ENCODE measurements around the gene OPA3.

The OPA3 gene

GRCh38 chr19:45554481-45554880 is 30.1 kb downstream of the OPA3 start:
- Histone ChIP-seq H3K27me3 (replicated peaks) (no peaks in the 10 kb centered on the region), H3K27ac (no peak overlapping the region), H3K4me3 (ENCODE audit: low read depth, low read length) (no peak overlapping the region), H3K36me3 (replicated peaks) (peaks cover 2% of the 10 kb centered on the region)
- in situ Hi-C loops (cut with HindIII; ENCODE audit: low pct_ligation_motif_present, low sequenced_read_pairs) = no loop called here
- TF ChIP-seq CTCF (IDR thresholded peaks at IDR 0.05; ENCODE audit: low read depth, low read length, missing control alignments) = no peak
- DNase-seq = no peak

- Histone ChIP-seq H3K36me3 (replicated peaks) (peaks cover 2% of the 10 kb centered on the region), H3K27ac (no peak overlapping the region), H3K27me3 (replicated peaks) (no peaks in the 10 kb centered on the region), H3K4me3 (ENCODE audit: low read depth, low read length) (no peak overlapping the region)
- in situ Hi-C loops (cut with HindIII; ENCODE audit: low pct_ligation_motif_present, low sequenced_read_pairs) = no loop called here
- TF ChIP-seq CTCF (IDR thresholded peaks at IDR 0.05; ENCODE audit: low read depth, low read length, missing control alignments) = peak; percentile 8
- no peak for DNase-seq
Measured at GRCh38 chr19:45553464-45553863, 31.1 kb downstream of the OPA3 start.

- no peak for DNase-seq
- H3K27me3 ChIP-seq (replicated peaks) = no peaks in the 10 kb centered on the region
- in situ Hi-C loops (cut with HindIII; ENCODE audit: low pct_ligation_motif_present, low sequenced_read_pairs) = no loop called here
- no peak for TF ChIP-seq CTCF (IDR thresholded peaks at IDR 0.05; ENCODE audit: low read depth, low read length, missing control alignments)
- H3K27ac ChIP-seq = no peak overlapping the region
- H3K4me3 ChIP-seq (ENCODE audit: low read depth, low read length) = no peak overlapping the region
- H3K36me3 ChIP-seq (replicated peaks) = peaks cover 2% of the 10 kb centered on the region
Measured at GRCh38 chr19:45547965-45548609, 36.5 kb downstream of the OPA3 start.

- no peak for DNase-seq
- H3K27ac ChIP-seq = no peak overlapping the region
- H3K4me3 ChIP-seq (ENCODE audit: low read depth, low read length) = no peak overlapping the region
- no peaks in the 10 kb centered on the region for H3K36me3 ChIP-seq (replicated peaks)
- in situ Hi-C loops (cut with HindIII; ENCODE audit: low pct_ligation_motif_present, low sequenced_read_pairs) = no loop called here
- H3K27me3 ChIP-seq (replicated peaks) = no peaks in the 10 kb centered on the region
- TF ChIP-seq CTCF (IDR thresholded peaks at IDR 0.05; ENCODE audit: low read depth, low read length, missing control alignments) = no peak
Measured at GRCh38 chr19:45547211-45547770, 37.3 kb downstream of the OPA3 start.

GRCh38 chr19:45542234-45542668 is 42.4 kb downstream of the OPA3 start:
- in situ Hi-C loops (cut with HindIII; ENCODE audit: low pct_ligation_motif_present, low sequenced_read_pairs) = no loop called here
- no peak for DNase-seq
- Histone ChIP-seq H3K4me3 (ENCODE audit: low read depth, low read length) (no peak overlapping the region), H3K36me3 (replicated peaks) (no peaks in the 10 kb centered on the region), H3K27ac (no peak overlapping the region), H3K27me3 (replicated peaks) (no peaks in the 10 kb centered on the region)
- TF ChIP-seq CTCF (IDR thresholded peaks at IDR 0.05; ENCODE audit: low read depth, low read length, missing control alignments) = no peak

GRCh38 chr19:45539459-45539858 is 45.1 kb downstream of the OPA3 start:
- no peak for TF ChIP-seq CTCF (IDR thresholded peaks at IDR 0.05; ENCODE audit: low read depth, low read length, missing control alignments)
- in situ Hi-C loops (cut with HindIII; ENCODE audit: low pct_ligation_motif_present, low sequenced_read_pairs) = no loop called here
- Histone ChIP-seq H3K27me3 (replicated peaks) (no peaks in the 10 kb centered on the region), H3K36me3 (replicated peaks) (no peaks in the 10 kb centered on the region), H3K4me3 (ENCODE audit: low read depth, low read length) (no peak overlapping the region), H3K27ac (no peak overlapping the region)
- no peak for DNase-seq
